OCI-LY3 (cell line): ENCODE measurements around the gene JADE1.

Experiments used
- EZH2phosphoT487 ChIP-seq: fragments of 200-600 bp; shearing (Covaris generic); IDR thresholded peaks from 2 replicates; pipeline ENCODE4 v1.6.1; 2018; ENCODE audit warnings: antibody characterized with exemption, mixed run types, low read depth
- TF ChIP-seq, protein P1 (sequence below): fragments of 200-600, 300-600 bp; sonication (generic); IDR thresholded peaks from 2 replicates; pipeline ENCODE4 v1.5.1; 2014; ENCODE audit warnings: antibody characterized with exemption, low read length, low read depth

DNA sequence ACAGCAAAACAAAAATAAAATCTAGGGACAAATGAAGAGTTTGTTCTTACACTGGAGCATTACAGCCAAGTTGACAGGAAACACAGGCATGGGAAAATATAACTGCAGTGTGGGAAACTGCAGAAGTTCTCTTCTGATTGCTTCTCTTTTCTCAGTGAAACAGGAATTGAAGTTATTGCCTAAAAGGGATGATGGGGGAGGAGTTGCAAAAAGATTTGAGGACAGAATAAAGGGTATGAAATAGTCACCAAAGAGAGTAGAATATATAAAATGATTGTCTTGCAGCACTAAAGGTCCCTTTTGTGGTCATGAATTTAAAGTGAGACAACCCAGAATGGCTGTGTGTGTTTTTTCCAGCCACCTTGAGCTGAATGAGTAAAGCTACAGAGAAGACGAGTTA lies 103.7 kb downstream of the JADE1 start:
- TF ChIP-seq, protein P1, sequence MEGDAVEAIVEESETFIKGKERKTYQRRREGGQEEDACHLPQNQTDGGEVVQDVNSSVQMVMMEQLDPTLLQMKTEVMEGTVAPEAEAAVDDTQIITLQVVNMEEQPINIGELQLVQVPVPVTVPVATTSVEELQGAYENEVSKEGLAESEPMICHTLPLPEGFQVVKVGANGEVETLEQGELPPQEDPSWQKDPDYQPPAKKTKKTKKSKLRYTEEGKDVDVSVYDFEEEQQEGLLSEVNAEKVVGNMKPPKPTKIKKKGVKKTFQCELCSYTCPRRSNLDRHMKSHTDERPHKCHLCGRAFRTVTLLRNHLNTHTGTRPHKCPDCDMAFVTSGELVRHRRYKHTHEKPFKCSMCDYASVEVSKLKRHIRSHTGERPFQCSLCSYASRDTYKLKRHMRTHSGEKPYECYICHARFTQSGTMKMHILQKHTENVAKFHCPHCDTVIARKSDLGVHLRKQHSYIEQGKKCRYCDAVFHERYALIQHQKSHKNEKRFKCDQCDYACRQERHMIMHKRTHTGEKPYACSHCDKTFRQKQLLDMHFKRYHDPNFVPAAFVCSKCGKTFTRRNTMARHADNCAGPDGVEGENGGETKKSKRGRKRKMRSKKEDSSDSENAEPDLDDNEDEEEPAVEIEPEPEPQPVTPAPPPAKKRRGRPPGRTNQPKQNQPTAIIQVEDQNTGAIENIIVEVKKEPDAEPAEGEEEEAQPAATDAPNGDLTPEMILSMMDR = no peak
- no peak for TF ChIP-seq EZH2phosphoT487
